Mucosa of descending colon (tissue), 3 donors: ENCODE measurements around the gene SLC35D1. TPM values are rescaled to one million over a fixed set of nuclear protein-coding genes. Genes with fewer than 3 reads are reported as not detected.
"Not testable (repeated sequence)": the region's sequence is repeated elsewhere in the genome, so short reads cannot be mapped to it uniquely, and the experiment has no call there.

ENCODE experiments used
- ATAC-seq: fragments of 200-7000 bp; cut with Tn5 transposase; one replicate; pipeline ENCODE4 v1.9.1; 2020; ENCODE audit warnings: mild to moderate bottlenecking, moderate library complexity
- DNase-seq, 3 donors: peaks; one replicate each; pipeline ENCODE4 v3.0.0-alpha.2; 2020
- H3K36me3 ChIP-seq: fragments of 200-600 bp; one replicate; pipeline ENCODE4 v1.8.0; 2021; ENCODE audit warnings: low read depth, mild to moderate bottlenecking
- H3K4me1 ChIP-seq: fragments of 200-600 bp; one replicate; pipeline ENCODE4 v1.8.0; 2021; ENCODE audit warnings: low read depth, mild to moderate bottlenecking
- H3K4me3 ChIP-seq: fragments of 200-600 bp; one replicate; pipeline ENCODE4 v1.8.0; 2021; ENCODE audit warnings: mild to moderate bottlenecking
- H3K9me3 ChIP-seq: fragments of 200-600 bp; one replicate; pipeline ENCODE4 v1.8.0; 2021; ENCODE audit warnings: mild to moderate bottlenecking
- CTCF ChIP-seq: fragments of 200-600 bp; IDR thresholded peaks from one replicate; pipeline ENCODE4 v1.8.0; 2022; ENCODE audit warnings: antibody characterized with exemption, mild to moderate bottlenecking
- intact Hi-C, 2 donors: fragments of 100-400 bp; cut with DNase I in 1 of 2; cut with micrococcal nuclease in 1 of 2; formaldehyde crosslinking; loops; one replicate each; pipeline versions ENCODE4 v1.11.0 to v1.11.1; 2022; cut with DNase I, micrococcal nuclease
- total RNA-seq, 3 donors: library from RNA; stranded (reverse); fragmentation: NEBNext Ultra II Directional in 2 of 3; extraction: Animal tissue kit (Norgen Biotek cat#: 25700) in 2 of 3; gene quantifications; one replicate each; pipeline versions ENCODE4 v1.2.1 to v1.2.4, GENCODE V29; 2021 to 2023
- donor health status: DM: no; HTN: no; CAD: no; lungs with moderate emphysema.
- donor health status: DM: no; HTN: no; CAD: no.
- donor health status: DM: no; HTN: yes; CAD: no.

The SLC35D1 gene
- total RNA-seq, 3 donors from 2014 or later = 38.0 to 84.1 (median 67.9) TPM

GRCh38 chr1:66980745-66981367 lies 73.1 kb downstream of the SLC35D1 start:
- intact Hi-C loops = no loop called here
- TF ChIP-seq CTCF = no peak

DNA sequence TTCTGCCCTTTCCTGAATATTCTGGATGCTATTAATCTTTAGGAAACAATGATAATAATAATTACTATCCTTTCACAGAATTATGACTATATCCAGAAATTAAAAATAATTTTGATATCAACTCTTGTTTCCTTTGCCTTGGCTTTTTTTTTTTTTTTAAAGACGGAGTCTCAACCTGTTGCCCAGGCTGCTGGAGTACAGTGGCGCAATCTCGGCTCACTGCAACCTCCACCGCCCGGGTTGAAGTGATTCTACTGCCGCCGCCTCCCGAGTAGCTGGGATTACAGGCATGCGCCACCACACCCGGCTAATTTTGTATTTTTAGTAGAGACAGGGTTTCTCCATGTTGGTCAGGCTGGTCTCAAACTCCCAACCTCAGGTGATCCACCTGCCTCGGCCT lies 74.3 kb downstream of the SLC35D1 start:
- H3K4me3 ChIP-seq, H3K36me3 ChIP-seq, intact Hi-C loops, H3K9me3 ChIP-seq, ATAC-seq, DNase-seq: not testable (repeated sequence)
- peaks cover 22% of the 10 kb centered on the region for H3K4me1 ChIP-seq

More at GRCh38 chr1:66980745-66981367, 73.1 kb downstream of the SLC35D1 start:
- DNase-seq (peak in 1 of 3 donors; percentile 36), ATAC-seq (peak; percentile 90)
- Histone ChIP-seq H3K4me3 (no peak overlapping the region), H3K9me3 (no peaks in the 10 kb centered on the region), H3K4me1 (peaks cover 24% of the 10 kb centered on the region), H3K36me3 (no peaks in the 10 kb centered on the region)

DNA sequence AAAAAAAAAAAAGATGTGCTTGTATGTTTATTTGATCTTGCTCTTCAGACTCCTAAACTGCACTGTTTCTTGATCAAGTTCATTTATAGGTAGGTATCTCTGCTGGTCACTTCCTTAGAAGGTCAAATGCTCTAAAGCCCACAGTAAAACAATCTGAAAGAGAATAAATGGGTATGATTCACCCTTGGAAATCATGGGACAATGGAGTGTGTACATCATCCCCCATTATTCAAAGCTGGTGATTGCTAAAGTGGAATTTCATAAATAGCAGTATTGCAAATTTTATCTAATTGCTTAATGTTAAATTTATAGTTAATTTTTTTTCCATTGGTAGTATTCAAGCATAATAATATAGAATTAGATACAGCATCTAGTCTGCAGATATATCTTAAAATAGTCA lies 75.7 kb downstream of the SLC35D1 start:
- intact Hi-C loops = no loop called here
- no peak for TF ChIP-seq CTCF
- H3K36me3 ChIP-seq = no peaks in the 10 kb centered on the region

DNA sequence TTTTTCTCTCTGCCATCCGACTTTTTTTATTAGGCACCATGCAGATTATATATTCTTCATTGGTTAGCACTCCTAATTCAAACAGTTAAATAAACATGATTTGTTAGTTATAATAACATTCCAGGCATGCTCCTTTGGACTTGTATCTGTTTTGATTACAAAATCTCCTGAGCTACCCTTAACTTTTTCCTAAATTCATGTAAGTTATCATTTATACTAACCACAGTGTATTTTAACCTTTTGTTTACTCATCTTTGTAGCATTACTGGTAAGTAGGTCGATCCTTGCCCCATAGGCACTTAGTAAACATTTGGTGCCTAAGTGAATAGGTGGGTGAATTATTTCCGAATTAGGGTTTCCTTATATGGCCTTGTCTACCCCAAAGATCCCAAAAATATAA lies 85.4 kb downstream of the SLC35D1 start:
- TF ChIP-seq CTCF = no peak
- intact Hi-C loops = no loop called here

More for the DNA sequence above, 75.7 kb downstream of the SLC35D1 start:
- ATAC-seq (no peak), DNase-seq (no peak)
- Histone ChIP-seq H3K4me3 (no peak overlapping the region), H3K4me1 (peaks cover 20% of the 10 kb centered on the region), H3K9me3 (no peaks in the 10 kb centered on the region)

DNA sequence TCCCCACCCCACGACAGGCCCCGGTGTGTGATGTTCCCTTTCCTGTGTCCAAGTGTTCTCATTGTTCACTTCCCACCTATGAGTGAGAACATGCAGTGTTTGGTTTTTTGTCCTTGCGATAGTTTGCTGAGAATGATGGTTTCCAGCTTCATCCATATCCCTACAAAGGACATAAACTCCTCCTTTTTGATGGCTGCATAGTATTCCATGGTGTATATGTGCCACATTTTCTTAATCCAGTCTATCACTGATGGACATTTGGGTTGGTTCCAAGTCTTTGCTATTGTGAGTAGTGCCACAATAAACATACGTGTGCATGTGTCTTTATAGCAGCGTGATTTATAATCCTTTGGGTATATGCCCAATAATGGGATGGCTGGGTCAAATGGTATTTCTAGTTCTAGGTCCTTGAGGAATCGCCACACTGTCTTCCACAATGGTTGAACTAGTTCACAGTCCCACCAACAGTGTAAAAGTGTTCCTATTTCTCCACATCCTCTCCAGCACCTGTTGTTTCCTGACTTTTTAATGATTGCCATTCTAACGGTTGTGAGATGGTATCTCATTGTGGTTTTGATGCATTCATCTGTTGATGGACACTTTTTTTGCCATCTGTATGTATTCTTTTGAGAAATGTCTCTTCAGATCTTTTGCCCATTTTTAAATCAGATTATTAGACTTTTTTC lies 87.6 kb downstream of the SLC35D1 start:
- H3K36me3 ChIP-seq, H3K4me3 ChIP-seq, intact Hi-C loops, H3K4me1 ChIP-seq, ATAC-seq, H3K9me3 ChIP-seq, DNase-seq: not testable (repeated sequence)

More for the DNA sequence above, 85.4 kb downstream of the SLC35D1 start:
- no peaks in the 10 kb centered on the region for H3K4me1 ChIP-seq
- no peaks in the 10 kb centered on the region for H3K9me3 ChIP-seq
- no peak for DNase-seq
- H3K36me3 ChIP-seq = no peaks in the 10 kb centered on the region
- no peak overlapping the region for H3K4me3 ChIP-seq
- no peak for ATAC-seq

DNA sequence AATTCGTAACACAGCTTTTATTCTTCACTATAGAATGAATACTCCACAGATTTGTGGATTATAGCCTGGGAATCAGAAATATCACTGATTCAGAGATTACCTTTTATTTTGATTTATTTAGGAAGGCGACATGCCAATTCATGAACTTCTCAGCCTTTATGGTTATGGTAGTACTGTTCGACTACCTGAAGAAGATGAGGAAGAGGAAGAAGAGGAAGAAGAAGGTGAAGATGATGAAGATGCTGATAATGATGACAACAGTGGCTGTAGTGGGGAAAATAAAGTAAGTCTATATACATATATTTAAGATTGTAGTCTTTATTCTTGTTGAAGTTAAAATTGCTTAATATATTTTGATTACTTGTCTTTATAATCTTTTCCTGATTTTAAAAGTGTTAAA lies 96.0 kb downstream of the SLC35D1 start:
- no peak for TF ChIP-seq CTCF
- Histone ChIP-seq H3K9me3 (no peaks in the 10 kb centered on the region), H3K4me1 (peaks cover 6% of the 10 kb centered on the region), H3K4me3 (no peak overlapping the region), H3K36me3 (peaks cover 4% of the 10 kb centered on the region)
- ATAC-seq (no peak), DNase-seq (no peak)
- intact Hi-C loops = no loop called here
